IPS DF 6.9 (cell line): ENCODE data around the gene SPX.

Experiments used
- DNase-seq: peaks from one replicate; pipeline ENCODE4 v3.0.0-alpha.2; 2013; ENCODE audit warnings: low read depth, low spot score
- H3K27ac ChIP-seq: one replicate; pipeline ENCODE4 v1.5.1; 2013; ENCODE audit warnings: low read length, control low read depth
- H3K27me3 ChIP-seq: 2 replicates; pipeline ENCODE4 v1.6.1; 2013; ENCODE audit warnings: mild to moderate bottlenecking, low read length; ENCODE audit not compliant: control insufficient read depth, insufficient read depth
- H3K36me3 ChIP-seq: 2 replicates; pipeline ENCODE4 v1.6.1; 2013; ENCODE audit warnings: low read length; ENCODE audit not compliant: control insufficient read depth, insufficient read depth
- H3K4me1 ChIP-seq: 2 replicates; pipeline ENCODE4 v1.6.1; 2013; ENCODE audit warnings: low read length; ENCODE audit not compliant: control insufficient read depth, insufficient read depth
- H3K4me3 ChIP-seq: 2 replicates; pipeline ENCODE4 v1.5.1; 2013; ENCODE audit warnings: mild to moderate bottlenecking, low read length
- H3K9me3 ChIP-seq: 2 replicates; pipeline ENCODE4 v1.6.1; 2013; ENCODE audit warnings: low read length, inconsistent platforms; ENCODE audit not compliant: control insufficient read depth, insufficient read depth
- WGBS: extraction: QIAGEN DNeasy Blood & Tissue Kit; methylation state at CpG from one replicate; pipeline ENCODE4 v1.1.7; 2013; ENCODE audit warnings: mixed read lengths, missing lambda C conversion rate; ENCODE audit not compliant: insufficient read length, insufficient coverage; 5-methylcytosine and 5-hydroxymethylcytosine counted together

SPX gene

DNA sequence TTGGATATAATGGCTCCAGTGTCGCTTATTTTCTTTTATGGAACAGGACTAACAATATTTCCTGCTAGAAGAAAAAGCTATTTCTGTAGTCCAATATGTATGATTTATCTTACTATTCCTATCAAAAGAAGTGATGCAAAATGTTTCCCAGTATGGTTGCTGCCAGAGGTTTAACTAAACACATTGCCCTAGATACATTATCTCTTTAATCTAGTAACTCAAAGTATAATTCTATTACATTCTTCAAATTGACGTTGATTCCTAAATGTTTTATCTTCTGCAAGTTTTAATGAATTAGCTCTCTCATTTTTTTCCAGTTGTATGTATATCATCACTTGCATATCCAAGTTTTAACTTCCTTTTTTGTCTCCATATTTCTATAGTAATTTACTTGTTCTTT lies 50.3 kb downstream of the SPX start:
- H3K4me1 ChIP-seq, result no peaks in the 10 kb centered on the region
- H3K4me3 ChIP-seq, result no peak overlapping the region
- DNase-seq, result no peak
- no peaks in the 10 kb centered on the region for H3K9me3 ChIP-seq
- no peak overlapping the region for H3K27ac ChIP-seq
- no peaks in the 10 kb centered on the region for H3K36me3 ChIP-seq
- H3K27me3 ChIP-seq, result no peaks in the 10 kb centered on the region
- no CpG with 5 or more reads among the region's 2 CpGs for WGBS

DNA sequence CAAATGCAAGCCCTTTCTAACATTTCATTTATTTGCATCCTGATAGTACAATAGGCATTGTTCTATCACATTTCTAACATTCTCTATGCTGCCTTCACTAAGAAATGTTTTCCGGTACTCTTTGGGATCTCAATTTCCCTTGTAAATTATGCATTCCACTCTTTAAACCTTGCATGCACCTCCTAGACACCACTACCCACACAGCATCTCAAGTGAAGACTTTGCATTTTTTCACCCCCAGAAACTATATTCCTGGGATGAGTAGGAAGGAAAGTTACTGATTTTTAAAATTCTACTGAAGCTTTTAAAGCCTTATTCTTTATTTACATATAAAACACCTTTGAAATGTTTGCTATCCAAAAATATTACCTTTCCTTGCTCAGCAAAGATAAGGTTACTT lies 51.4 kb downstream of the SPX start:
- H3K27me3 ChIP-seq, result no peaks in the 10 kb centered on the region
- H3K4me3 ChIP-seq, result no peak overlapping the region
- H3K27ac ChIP-seq, result no peak overlapping the region
- WGBS, result no CpG with 5 or more reads among the region's 1 CpG
- no peaks in the 10 kb centered on the region for H3K9me3 ChIP-seq
- no peaks in the 10 kb centered on the region for H3K36me3 ChIP-seq
- no peaks in the 10 kb centered on the region for H3K4me1 ChIP-seq
- DNase-seq, result no peak

DNA sequence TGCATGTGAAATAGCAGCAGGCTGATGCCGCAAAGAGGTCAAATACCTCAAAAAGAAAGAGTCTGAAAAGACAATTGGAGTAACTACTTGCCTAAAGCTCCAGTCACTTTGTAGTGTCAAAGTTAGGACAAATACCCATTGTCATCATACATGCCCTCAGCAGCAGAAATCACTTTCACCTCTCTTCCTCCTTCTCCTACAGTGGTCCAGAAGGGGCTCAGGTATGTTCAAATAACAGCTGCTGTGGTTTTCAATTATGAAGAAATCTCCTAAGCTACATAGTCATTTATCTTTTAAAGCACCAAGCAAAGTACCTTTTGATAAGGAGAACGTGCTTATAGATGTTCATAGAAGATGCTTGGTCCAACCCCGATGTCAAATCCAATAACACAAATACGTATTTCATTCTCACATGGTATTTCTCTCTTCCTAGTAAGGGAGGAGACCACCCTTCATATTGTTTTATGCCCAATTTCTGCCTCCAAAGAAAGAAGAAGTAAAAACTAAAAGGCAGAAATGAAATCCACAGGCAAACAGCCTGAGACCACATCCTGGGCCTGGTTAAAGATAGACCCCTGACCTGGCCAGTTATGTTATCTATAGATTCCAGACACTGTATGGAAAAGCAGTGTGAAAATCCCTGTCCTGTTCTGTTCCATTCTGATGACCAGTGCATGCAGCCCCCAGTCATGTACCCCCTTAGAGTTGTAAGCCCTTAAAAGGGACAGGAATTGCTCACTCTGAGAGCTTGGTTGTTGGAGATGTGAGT lies 54.8 kb downstream of the SPX start:
- Histone ChIP-seq H3K4me3 (no peak overlapping the region), H3K9me3 (no peaks in the 10 kb centered on the region), H3K27me3 (no peaks in the 10 kb centered on the region), H3K36me3 (no peaks in the 10 kb centered on the region), H3K27ac (no peak overlapping the region), H3K4me1 (no peaks in the 10 kb centered on the region)
- DNase-seq, result no peak
- WGBS, result no CpG with 5 or more reads among the region's 4 CpGs
